Measurements from ENCODE around the gene PLAC9. TPM values are rescaled to one million over a fixed set of nuclear protein-coding genes. Genes with fewer than 3 reads are reported as not detected.

Gene PLAC9
- polyA plus RNA-seq, 1 experiment: 19.3 TPM

DNA sequence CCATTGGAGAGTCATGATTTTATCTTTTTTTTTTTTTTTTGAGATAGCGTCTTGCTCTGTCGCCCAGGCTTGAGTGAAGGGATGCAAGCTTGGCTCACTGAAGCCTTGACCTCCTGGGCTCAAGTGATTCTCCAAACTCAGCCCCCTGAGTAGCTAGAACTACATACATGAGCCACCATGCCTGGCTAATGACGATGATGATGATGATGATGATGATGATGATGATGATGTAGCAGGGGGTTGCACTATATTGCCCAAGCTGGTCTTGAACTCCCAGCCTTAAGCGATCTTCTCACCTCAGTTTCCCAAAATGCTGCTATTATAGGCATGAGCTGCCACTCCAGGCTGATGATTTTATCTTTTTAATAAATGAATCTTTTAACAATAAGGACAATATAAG is 13.9 kb upstream of the PLAC9 start:
- H3K27me3 ChIP-seq (ENCODE audit: control insufficient read depth, insufficient read depth, low read length): 0 out of 2 replicates have a peak, but pooled peaks cover 1% of the 10 kb centered on the region
- ChIA-PET CTCF (interaction anchor here (2.0 kb wide), 1 partner anchor 12 kb away, joined by 5 read pairs; no protein-coding TSS in a partner anchor), POLR2A (no interaction called here)
- DNase-seq (ENCODE audit: low read depth): no peak
- H3K36me3 ChIP-seq (ENCODE audit: control insufficient read depth, insufficient read depth, low read length): no peaks in the 10 kb centered on the region
- no peak overlapping the region for H3K4me3 ChIP-seq (ENCODE audit: low read depth, low read length)
- TF ChIP-seq, protein P1, sequence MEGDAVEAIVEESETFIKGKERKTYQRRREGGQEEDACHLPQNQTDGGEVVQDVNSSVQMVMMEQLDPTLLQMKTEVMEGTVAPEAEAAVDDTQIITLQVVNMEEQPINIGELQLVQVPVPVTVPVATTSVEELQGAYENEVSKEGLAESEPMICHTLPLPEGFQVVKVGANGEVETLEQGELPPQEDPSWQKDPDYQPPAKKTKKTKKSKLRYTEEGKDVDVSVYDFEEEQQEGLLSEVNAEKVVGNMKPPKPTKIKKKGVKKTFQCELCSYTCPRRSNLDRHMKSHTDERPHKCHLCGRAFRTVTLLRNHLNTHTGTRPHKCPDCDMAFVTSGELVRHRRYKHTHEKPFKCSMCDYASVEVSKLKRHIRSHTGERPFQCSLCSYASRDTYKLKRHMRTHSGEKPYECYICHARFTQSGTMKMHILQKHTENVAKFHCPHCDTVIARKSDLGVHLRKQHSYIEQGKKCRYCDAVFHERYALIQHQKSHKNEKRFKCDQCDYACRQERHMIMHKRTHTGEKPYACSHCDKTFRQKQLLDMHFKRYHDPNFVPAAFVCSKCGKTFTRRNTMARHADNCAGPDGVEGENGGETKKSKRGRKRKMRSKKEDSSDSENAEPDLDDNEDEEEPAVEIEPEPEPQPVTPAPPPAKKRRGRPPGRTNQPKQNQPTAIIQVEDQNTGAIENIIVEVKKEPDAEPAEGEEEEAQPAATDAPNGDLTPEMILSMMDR (IDR thresholded peaks at IDR 0.05; ENCODE audit: insufficient read depth, low read depth, low read length): no peak

DNA sequence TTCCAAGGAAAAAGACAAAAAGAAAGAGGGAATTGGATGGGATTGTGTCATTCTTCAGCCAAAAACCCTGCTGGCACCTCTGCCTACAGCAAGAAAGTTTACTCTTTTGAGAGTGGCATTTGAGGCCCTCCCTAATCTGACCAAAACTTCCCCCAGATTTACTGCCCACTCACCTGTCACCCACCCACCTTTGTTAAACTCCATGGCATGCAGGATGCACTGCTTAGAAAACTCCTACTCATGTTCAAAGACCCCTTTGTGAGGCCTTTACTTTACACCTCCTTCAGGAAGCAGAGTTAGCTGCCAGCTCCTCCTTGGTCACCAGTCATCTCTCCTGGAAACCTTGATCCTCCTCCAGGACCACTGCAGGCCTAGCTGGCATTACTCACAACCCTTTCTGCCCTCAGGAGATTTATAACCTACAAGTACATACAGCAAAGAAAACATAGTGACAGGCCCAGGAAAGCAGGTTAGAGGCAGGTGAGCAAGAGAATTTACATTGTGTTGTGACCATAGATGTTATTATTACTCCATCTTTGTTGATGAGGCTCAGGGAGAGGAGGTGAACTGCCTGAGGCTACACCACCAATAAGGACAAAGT is 10.3 kb upstream of the PLAC9 start:
- no peak for DNase-seq (ENCODE audit: low read depth)
- TF ChIP-seq, protein P1 (IDR thresholded peaks at IDR 0.05; ENCODE audit: insufficient read depth, low read depth, low read length): no peak
- Histone ChIP-seq H3K4me3 (ENCODE audit: low read depth, low read length) (no peak overlapping the region), H3K27me3 (ENCODE audit: control insufficient read depth, insufficient read depth, low read length) (0 out of 2 replicates have a peak, but pooled peaks cover 1% of the 10 kb centered on the region), H3K36me3 (ENCODE audit: control insufficient read depth, insufficient read depth, low read length) (no peaks in the 10 kb centered on the region)
- ChIA-PET POLR2A (no interaction called here), CTCF (interaction anchor here (0.8 kb wide), 1 partner anchor 9 kb away, joined by 3 read pairs; no protein-coding TSS in a partner anchor)

- DNase-seq (ENCODE audit: low read depth): no peak
- CTCF ChIA-PET: interaction anchor here (0.8 kb wide), 1 partner anchor 9 kb away, joined by 3 read pairs; no protein-coding TSS in a partner anchor
- TF ChIP-seq, protein P1 (IDR thresholded peaks at IDR 0.05; ENCODE audit: insufficient read depth, low read depth, low read length): no peak
These were observed 9.8 kb upstream of the PLAC9 start for GRCh38 chr10:80122746-80123145.

GRCh38 chr10:80126876-80127275 is 5.7 kb upstream of the PLAC9 start:
- H3K27me3 ChIP-seq (ENCODE audit: control insufficient read depth, insufficient read depth, low read length): no peaks in the 10 kb centered on the region
- ChIA-PET POLR2A (no interaction called here), CTCF (interaction anchor here (0.6 kb wide), 1 partner anchor 29 kb away, joined by 4 read pairs; no protein-coding TSS in a partner anchor)
- H3K36me3 ChIP-seq (ENCODE audit: control insufficient read depth, insufficient read depth, low read length): no peaks in the 10 kb centered on the region
- no peak overlapping the region for H3K4me3 ChIP-seq (ENCODE audit: low read depth, low read length)
- DNase-seq (ENCODE audit: low read depth): no peak
- TF ChIP-seq, protein P1 (IDR thresholded peaks at IDR 0.05; ENCODE audit: insufficient read depth, low read depth, low read length): no peak

More at GRCh38 chr10:80122746-80123145, 9.8 kb upstream of the PLAC9 start:
- POLR2A ChIA-PET: no interaction called here
- no peaks in the 10 kb centered on the region for H3K36me3 ChIP-seq (ENCODE audit: control insufficient read depth, insufficient read depth, low read length)
- 0 out of 2 replicates have a peak, but pooled peaks cover 1% of the 10 kb centered on the region for H3K27me3 ChIP-seq (ENCODE audit: control insufficient read depth, insufficient read depth, low read length)
- H3K4me3 ChIP-seq (ENCODE audit: low read depth, low read length): no peak overlapping the region

DNA sequence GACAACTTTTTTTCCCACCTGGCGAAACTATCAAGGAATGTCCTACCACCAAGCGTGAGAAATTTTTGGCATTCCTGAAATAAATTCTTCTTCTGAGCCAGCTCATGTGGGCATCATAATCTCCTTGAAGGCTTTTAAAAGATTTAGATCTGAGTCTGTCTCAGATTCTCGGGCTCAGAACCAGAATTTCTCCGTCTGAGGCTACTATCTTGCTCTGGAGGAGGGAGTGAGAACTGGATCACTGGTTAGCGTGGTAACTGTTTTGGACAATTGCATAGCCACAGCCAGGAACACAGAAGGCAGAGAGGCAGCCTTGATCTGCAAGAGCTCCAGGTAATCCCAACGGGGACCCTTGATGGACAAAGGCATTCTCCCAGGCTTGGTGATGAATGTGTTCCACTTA is 1.0 kb upstream of the PLAC9 start:
- POLR2A ChIA-PET: no interaction called here
- Histone ChIP-seq H3K36me3 (ENCODE audit: control insufficient read depth, insufficient read depth, low read length) (no peaks in the 10 kb centered on the region), H3K27me3 (ENCODE audit: control insufficient read depth, insufficient read depth, low read length) (no peaks in the 10 kb centered on the region), H3K4me3 (ENCODE audit: low read depth, low read length) (no peak overlapping the region)
- TF ChIP-seq, protein P1 (IDR thresholded peaks at IDR 0.05; ENCODE audit: insufficient read depth, low read depth, low read length): no peak
- no peak for DNase-seq (ENCODE audit: low read depth)
- CTCF ChIA-PET: interaction anchor here (0.7 kb wide), 1 partner anchor 9 kb away, joined by 3 read pairs; no protein-coding TSS in a partner anchor

All from BJ (cell line).